MM.1S (cell line): ENCODE data around the gene TMEM272.

Experiments
- DNase-seq: peaks from one replicate; pipeline ENCODE4 v3.0.0-alpha.2; 2015
- H2AFZ ChIP-seq: fragments of 300-600 bp; sonication (generic); 2 replicates; pipeline ENCODE4 v1.6.0; 2016; ENCODE audit warnings: antibody characterized with exemption, low read length
- H3F3A ChIP-seq: fragments of 300-600 bp; sonication (generic); 2 replicates; pipeline ENCODE4 v1.6.1; 2016; ENCODE audit warnings: mild to moderate bottlenecking, antibody characterized with exemption, low read length, moderate library complexity, mixed read lengths; ENCODE audit not compliant: insufficient read depth
- H3K27ac ChIP-seq: fragments of 300-600 bp; sonication (generic); 2 replicates; pipeline ENCODE4 v1.5.1; 2016; ENCODE audit warnings: mild to moderate bottlenecking, low read length
- H3K27me3 ChIP-seq: fragments of 300-600 bp; sonication (generic); replicated peaks from 2 replicates; pipeline ENCODE4 v1.6.0; 2016; ENCODE audit warnings: low read length; ENCODE audit not compliant: insufficient read depth
- H3K36me3 ChIP-seq: fragments of 300-600 bp; sonication (generic); replicated peaks from 2 replicates; pipeline ENCODE4 v1.6.1; 2016; ENCODE audit warnings: mild to moderate bottlenecking, low read length, mixed read lengths; ENCODE audit not compliant: insufficient read depth
- H3K4me1 ChIP-seq: fragments of 300-600 bp; sonication (generic); 2 replicates; pipeline ENCODE4 v1.6.1; 2016; ENCODE audit warnings: low read length, mixed read lengths
- H3K4me2 ChIP-seq: fragments of 300-600 bp; sonication (generic); 2 replicates; pipeline ENCODE4 v1.6.0; 2016; ENCODE audit warnings: low read depth, low read length
- H3K4me3 ChIP-seq: fragments of 300-600 bp; sonication (generic); 2 replicates; pipeline ENCODE4 v1.5.1; 2016; ENCODE audit warnings: low read length, mixed read lengths
- H3K79me2 ChIP-seq: fragments of 300-600 bp; sonication (generic); 2 replicates; pipeline ENCODE4 v1.6.1; 2016; ENCODE audit warnings: mixed run types, low read length, mixed read lengths
- H3K9ac ChIP-seq: fragments of 300-600 bp; sonication (generic); 2 replicates; pipeline ENCODE4 v1.6.1; 2016; ENCODE audit warnings: low read length, mixed read lengths
- H3K9me2 ChIP-seq: fragments of 300-600 bp; sonication (generic); replicated peaks from 2 replicates; pipeline ENCODE4 v1.6.1; 2016; ENCODE audit warnings: mild to moderate bottlenecking, low read length, mixed read lengths; ENCODE audit not compliant: insufficient read depth
- H3K9me3 ChIP-seq: fragments of 300-600 bp; sonication (generic); replicated peaks from 2 replicates; pipeline ENCODE4 v1.6.1; 2016; ENCODE audit warnings: mild to moderate bottlenecking, low read length, mixed read lengths; ENCODE audit not compliant: insufficient read depth
- H4K20me1 ChIP-seq: fragments of 300-600 bp; sonication (generic); 2 replicates; pipeline ENCODE4 v1.6.1; 2016; ENCODE audit warnings: mild to moderate bottlenecking, low read length, moderate library complexity, mixed read lengths; ENCODE audit not compliant: insufficient read depth
- EZH2 ChIP-seq: fragments of 300-600 bp; sonication (generic); optimal IDR thresholded peaks from 2 replicates; pipeline ENCODE3; 2017; ENCODE audit warnings: low read depth, mild to moderate bottlenecking, antibody characterized with exemption, low read length, mixed read lengths
- EZH2phosphoT487 ChIP-seq: fragments of 300-600 bp; sonication (generic); IDR thresholded peaks from 2 replicates; pipeline ENCODE4 v1.6.1; 2018; ENCODE audit warnings: antibody characterized with exemption, low read length
- TF ChIP-seq, protein P1 (sequence below): fragments of 300-600 bp; sonication (generic); IDR thresholded peaks from 2 replicates; pipeline ENCODE4 v1.5.1; 2016; ENCODE audit warnings: antibody characterized with exemption, low read length, mixed read lengths

TMEM272 gene

DNA sequence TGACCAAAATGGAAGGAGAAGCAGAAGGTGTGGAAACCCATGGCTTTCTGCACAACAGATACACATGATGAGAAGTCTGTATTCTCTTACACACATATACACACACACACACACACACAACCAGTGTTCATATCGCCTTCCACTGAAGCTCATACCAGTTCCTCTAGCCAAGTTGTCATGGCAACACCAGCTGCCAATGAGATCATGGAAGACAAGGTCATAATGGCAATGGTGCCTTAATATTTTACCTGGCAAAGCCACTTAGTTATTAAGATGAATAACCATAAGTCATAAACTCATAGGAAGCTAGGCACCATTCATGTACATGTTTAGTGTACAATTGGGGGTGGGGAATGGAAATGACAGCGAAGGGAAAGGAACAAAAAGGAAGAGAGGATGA, 38.4 kb downstream of the TMEM272 start:
- H2AFZ ChIP-seq = no peak overlapping the region
- H3K4me3 ChIP-seq = no peak overlapping the region
- H3K9ac ChIP-seq = no peak overlapping the region
- no peaks in the 10 kb centered on the region for H3K36me3 ChIP-seq
- H4K20me1 ChIP-seq = no peaks in the 10 kb centered on the region
- H3K9me2 ChIP-seq = no peaks in the 10 kb centered on the region
- H3F3A ChIP-seq = no peaks in the 10 kb centered on the region
- H3K4me2 ChIP-seq = no peak overlapping the region
- H3K79me2 ChIP-seq = no peaks in the 10 kb centered on the region
- H3K27me3 ChIP-seq = no peaks in the 10 kb centered on the region
- TF ChIP-seq, protein P1, sequence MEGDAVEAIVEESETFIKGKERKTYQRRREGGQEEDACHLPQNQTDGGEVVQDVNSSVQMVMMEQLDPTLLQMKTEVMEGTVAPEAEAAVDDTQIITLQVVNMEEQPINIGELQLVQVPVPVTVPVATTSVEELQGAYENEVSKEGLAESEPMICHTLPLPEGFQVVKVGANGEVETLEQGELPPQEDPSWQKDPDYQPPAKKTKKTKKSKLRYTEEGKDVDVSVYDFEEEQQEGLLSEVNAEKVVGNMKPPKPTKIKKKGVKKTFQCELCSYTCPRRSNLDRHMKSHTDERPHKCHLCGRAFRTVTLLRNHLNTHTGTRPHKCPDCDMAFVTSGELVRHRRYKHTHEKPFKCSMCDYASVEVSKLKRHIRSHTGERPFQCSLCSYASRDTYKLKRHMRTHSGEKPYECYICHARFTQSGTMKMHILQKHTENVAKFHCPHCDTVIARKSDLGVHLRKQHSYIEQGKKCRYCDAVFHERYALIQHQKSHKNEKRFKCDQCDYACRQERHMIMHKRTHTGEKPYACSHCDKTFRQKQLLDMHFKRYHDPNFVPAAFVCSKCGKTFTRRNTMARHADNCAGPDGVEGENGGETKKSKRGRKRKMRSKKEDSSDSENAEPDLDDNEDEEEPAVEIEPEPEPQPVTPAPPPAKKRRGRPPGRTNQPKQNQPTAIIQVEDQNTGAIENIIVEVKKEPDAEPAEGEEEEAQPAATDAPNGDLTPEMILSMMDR = no peak
- TF ChIP-seq EZH2phosphoT487 (no peak), EZH2 (no peak)
- no peaks in the 10 kb centered on the region for H3K9me3 ChIP-seq
- peaks cover 16% of the 10 kb centered on the region for H3K4me1 ChIP-seq
- no peak overlapping the region for H3K27ac ChIP-seq
- DNase-seq = no peak

DNA sequence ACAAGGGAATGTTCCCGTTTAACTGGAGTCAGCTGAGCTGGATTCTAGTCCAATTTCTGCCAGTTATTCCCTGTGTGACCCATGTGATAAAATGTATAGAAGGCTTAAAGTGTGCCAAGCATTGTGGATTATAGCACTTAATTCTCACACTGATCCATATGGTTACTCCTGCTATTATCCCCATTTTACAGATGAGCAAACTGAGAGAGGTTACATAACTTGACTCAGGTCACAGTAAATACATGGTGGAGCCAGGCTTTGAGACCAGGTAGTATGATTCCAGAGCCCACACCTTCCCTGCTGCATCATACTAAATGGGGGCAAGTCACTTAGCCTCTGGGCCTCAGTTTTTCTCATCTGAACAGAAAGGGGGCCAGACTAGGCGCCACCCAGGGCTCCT, 39.1 kb downstream of the TMEM272 start:
- H3K9ac ChIP-seq = no peak overlapping the region

DNA sequence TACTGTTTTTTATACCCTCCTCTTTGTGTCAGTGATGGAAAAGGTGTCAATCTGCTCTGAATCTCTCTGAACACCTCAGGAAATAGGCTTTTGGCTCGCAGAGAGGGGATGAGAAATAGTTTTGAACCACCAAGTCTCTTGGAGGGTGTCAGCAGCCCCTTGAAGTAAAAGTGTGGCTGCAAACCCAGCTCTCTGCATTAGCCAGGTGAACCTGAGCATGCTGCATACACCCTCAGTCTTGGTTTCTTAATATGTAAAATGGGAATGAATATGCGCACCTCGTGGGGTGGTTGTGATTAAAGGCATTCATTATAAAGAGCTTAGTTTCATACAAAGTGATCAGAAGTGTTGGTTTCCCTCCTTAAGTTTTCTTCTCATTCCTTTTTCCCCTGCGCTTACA, 39.7 kb downstream of the TMEM272 start:
- Histone ChIP-seq H3K9ac (no peak overlapping the region), H3F3A (no peaks in the 10 kb centered on the region), H3K27ac (no peak overlapping the region), H4K20me1 (no peaks in the 10 kb centered on the region), H3K4me3 (no peak overlapping the region), H3K9me3 (no peaks in the 10 kb centered on the region), H3K79me2 (no peaks in the 10 kb centered on the region), H3K4me2 (no peak overlapping the region), H2AFZ (no peak overlapping the region), H3K9me2 (no peaks in the 10 kb centered on the region), H3K27me3 (no peaks in the 10 kb centered on the region), H3K4me1 (peaks cover 16% of the 10 kb centered on the region), H3K36me3 (no peaks in the 10 kb centered on the region)
- TF ChIP-seq EZH2phosphoT487 = no peak
- TF ChIP-seq, protein P1 = no peak
- TF ChIP-seq EZH2 = no peak
- DNase-seq = no peak

More for the DNA sequence above, 39.1 kb downstream of the TMEM272 start:
- no peak for DNase-seq
- Histone ChIP-seq H3K4me1 (peaks cover 16% of the 10 kb centered on the region), H3K27ac (no peak overlapping the region), H3K9me3 (no peaks in the 10 kb centered on the region), H3K36me3 (no peaks in the 10 kb centered on the region), H3K4me3 (no peak overlapping the region), H3K9me2 (no peaks in the 10 kb centered on the region), H3K79me2 (no peaks in the 10 kb centered on the region), H3K4me2 (no peak overlapping the region), H3K27me3 (no peaks in the 10 kb centered on the region), H2AFZ (no peak overlapping the region), H3F3A (no peaks in the 10 kb centered on the region), H4K20me1 (no peaks in the 10 kb centered on the region)
- TF ChIP-seq EZH2 (no peak), EZH2phosphoT487 (no peak)
- TF ChIP-seq, protein P1 = no peak
